Omental fat pad (tissue), 4 donors: Measurements from ENCODE around the gene MED22. TPM values are rescaled to one million over a fixed set of nuclear protein-coding genes. Genes with fewer than 3 reads are reported as not detected.

Source experiments
- ATAC-seq: fragments of 150-250 bp; one replicate; pipeline ENCODE4 v1.9.1; 2016; ENCODE audit warnings: mild to moderate bottlenecking, moderate library complexity; ENCODE audit not compliant: low FRiP score
- DNase-seq: peaks from one replicate; pipeline ENCODE4 v3.0.0-alpha.2; 2019; ENCODE audit warnings: low spot score
- total RNA-seq, 4 donors: library from RNA; depleted of rRNA; stranded (reverse); fragments of >200 nt; gene quantifications; one replicate each; pipeline ENCODE4 v1.1.0, GENCODE V29; 2016
- TF ChIP-seq, protein P1 (sequence below), 3 donors: fragments of 450-650 bp; IDR thresholded peaks; one replicate each; pipeline ENCODE4 v1.5.1; 2016 to 2017; ENCODE audit warnings: antibody characterized with exemption in 3 of 3, mild to moderate bottlenecking in 3 of 3, moderate library complexity in 2 of 3

MED22 gene
- total RNA-seq, 4 donors from 2014 or later = 20.0 to 29.1 (median 24.5) TPM

DNA sequence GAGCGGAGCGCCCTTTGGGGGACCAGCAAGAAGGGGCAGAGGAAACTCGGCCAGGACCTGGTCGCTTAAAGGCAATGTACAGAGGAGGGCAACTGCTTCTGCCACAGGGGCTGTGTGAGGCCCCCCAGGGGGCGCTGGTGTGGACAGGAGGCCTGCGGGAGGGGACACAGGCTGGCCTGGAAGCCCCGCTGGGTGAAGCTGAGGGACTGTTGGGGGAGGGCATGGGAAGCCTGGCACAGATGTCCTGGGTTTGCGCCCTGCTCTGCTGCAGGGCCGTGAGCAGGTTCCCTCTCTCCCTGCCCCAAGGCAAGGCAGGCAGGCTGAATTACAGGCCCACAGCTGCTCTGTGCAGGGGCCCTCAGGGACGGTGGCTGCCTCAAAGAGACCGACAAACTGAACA is 5.4 kb downstream of the MED22 start:
- no peak for DNase-seq
- TF ChIP-seq, protein P1, sequence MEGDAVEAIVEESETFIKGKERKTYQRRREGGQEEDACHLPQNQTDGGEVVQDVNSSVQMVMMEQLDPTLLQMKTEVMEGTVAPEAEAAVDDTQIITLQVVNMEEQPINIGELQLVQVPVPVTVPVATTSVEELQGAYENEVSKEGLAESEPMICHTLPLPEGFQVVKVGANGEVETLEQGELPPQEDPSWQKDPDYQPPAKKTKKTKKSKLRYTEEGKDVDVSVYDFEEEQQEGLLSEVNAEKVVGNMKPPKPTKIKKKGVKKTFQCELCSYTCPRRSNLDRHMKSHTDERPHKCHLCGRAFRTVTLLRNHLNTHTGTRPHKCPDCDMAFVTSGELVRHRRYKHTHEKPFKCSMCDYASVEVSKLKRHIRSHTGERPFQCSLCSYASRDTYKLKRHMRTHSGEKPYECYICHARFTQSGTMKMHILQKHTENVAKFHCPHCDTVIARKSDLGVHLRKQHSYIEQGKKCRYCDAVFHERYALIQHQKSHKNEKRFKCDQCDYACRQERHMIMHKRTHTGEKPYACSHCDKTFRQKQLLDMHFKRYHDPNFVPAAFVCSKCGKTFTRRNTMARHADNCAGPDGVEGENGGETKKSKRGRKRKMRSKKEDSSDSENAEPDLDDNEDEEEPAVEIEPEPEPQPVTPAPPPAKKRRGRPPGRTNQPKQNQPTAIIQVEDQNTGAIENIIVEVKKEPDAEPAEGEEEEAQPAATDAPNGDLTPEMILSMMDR (IDR thresholded peaks at IDR 0.05) = no peak
- ATAC-seq = no peak

DNA sequence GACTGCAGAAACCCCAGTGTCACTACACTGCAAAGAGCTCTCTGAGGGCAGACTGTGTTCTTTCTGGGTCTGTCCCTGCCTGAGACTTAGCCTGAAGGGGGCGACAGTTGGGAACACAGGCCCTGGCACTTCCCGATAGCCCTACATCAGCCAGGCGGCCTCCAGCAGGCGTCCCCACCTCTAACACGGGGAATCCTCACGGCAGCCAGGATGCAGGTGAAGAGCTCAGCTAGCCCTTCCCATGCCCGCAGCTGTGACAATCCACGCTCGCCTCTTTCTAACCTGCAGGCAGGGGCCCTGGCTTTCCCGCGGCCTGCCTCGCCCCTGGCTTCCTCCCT is 5.9 kb downstream of the MED22 start:
- ATAC-seq (no peak), DNase-seq (no peak)
- TF ChIP-seq, protein P1 (IDR thresholded peaks at IDR 0.05) = no peak

DNA sequence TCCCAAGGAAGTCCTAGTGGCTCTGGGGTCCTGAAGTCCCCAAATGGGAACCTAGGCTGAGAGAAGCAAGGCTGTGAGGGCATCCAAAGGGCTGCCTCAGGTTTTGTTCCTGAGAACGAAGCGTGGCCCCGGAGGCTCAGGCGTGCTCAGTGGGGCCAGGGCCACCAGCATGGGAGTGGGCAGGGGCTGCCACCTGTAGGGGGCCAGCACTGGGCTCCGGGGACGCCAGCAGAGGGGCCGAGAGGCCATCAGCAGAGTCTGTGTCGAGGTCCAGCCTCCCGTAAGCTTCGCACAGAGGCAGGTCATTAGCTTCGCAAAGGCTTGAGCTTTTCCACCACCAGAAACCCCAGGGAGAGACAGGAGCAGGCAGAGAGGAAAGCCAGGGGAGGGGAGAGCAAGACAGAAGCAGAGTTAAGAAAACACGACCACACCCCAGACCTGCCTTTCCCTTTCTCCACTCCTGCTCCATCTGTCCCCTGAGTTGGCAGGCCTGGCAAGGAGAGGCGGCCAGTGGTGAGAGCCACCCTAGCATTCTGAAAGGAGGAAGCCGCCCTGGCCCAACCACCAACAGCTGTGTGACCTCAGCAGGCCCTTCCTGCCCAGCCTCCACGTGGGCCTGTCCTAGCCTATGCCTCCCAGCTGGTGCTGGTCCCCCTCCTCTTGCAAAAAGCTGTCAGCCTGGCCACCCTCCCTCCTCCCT is 6.4 kb downstream of the MED22 start:
- DNase-seq = no peak
- no peak for ATAC-seq
- TF ChIP-seq, protein P1 (IDR thresholded peaks at IDR 0.05) = no peak

DNA sequence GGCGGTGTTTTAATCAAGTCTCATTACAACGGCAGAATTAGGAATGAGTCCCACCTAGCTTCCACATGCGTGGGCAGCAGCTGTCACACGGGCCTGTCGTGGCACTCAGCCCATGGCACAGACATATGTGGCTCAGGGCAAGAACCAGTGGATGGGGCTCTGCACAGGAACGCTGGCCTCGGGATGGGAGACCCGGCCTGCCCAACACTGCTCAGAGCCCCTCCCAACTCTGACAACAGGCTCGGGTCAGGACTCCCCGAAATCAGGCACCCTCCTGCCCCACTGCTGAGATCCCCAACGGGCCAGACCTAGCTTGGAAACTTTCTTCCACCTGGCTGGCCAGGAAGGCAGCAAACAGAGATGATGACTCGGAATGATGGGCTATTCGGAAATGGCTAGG is 7.0 kb downstream of the MED22 start:
- TF ChIP-seq, protein P1 (IDR thresholded peaks at IDR 0.05) = no peak
- no peak for DNase-seq
- ATAC-seq = no peak

DNA sequence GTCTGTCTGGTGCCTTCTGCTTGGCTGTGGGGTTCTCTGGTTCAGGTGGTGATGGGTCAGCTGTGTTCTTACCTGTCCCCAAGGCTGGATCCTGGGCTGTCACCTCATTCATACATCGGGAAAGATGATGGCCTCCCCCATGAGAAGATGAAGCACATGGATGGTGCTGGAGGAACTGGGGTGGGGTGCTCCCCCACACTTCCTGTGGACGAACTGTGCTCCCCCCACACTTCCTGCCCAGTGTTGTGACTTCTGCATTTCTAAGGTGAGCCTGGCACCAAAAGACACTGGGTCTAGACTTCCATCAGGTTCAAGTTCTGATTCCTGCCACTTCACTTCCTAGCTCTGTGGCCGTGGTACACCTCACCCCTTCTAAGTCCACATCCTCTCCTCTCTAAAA is 7.7 kb downstream of the MED22 start:
- DNase-seq (no peak), ATAC-seq (no peak)
- TF ChIP-seq, protein P1 (IDR thresholded peaks at IDR 0.05) = no peak

DNA sequence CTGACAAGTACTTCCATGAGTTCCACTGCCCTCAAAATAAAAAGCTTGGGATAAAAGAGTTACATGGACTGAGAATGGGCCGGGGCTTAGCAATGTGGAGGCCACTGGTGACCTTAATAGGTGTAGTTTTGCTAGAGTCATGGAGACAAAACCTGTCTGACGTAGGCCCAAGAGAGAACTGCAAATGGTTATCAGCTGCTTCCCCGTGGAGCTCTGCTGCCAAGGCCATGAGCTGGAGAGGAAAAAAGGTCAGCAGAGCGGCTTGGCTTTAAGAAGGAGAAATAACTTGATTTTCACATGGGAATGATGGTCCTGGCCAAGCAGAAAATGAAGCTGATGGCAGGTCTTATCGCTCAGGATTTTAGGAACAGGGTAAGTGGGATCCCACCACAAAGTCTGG is 8.3 kb downstream of the MED22 start:
- ATAC-seq (no peak), DNase-seq (no peak)
- TF ChIP-seq, protein P1 (IDR thresholded peaks at IDR 0.05) = no peak
